Measurements from ENCODE around the gene MAGEA3.

- no peak for TF ChIP-seq CTCF (IDR thresholded peaks at IDR 0.05 in 2 of 3, conservative IDR thresholded peaks at IDR 0.05 in 1 of 3; ENCODE audit: insufficient read depth in 2 of 3, low read depth in 1 of 3, low read length in 3 of 3)
- no peak for TF ChIP-seq ZNF592 (IDR thresholded peaks at IDR 0.05)
Measured at GRCh38 chrX:152674135-152674534, 24.5 kb upstream of the MAGEA3 start.

Data from K562 (cell line).